ENCODE data around the gene HGD. TPM values are rescaled to one million over a fixed set of nuclear protein-coding genes. Genes with fewer than 3 reads are reported as not detected.

Gene HGD
- polyA plus RNA-seq, 2 of the 4 experiments (the other 2 are of a cell fraction): 48.8 to 101 TPM

DNA sequence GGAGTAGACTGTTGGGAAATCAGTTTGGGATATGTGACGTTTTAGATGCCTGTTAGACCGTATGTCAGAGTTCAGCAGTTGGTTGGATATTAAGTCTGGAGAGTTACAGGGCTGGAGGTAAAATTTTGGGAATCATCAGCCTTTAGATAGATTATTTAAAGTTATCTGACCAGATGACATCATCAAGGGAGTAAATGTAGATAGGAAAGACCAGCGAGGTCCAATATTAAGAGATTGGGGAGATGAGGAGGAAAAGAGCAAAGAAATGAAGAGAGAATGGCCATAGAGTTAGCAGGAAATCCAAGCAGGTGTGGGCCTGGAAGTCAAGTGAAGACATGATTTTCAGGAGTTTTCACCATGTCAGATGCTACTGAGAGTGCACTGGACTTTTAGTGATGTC, 82.8 kb downstream of the HGD start:
- Histone ChIP-seq H3K27ac (no peak overlapping the region), H3K9me3 (no peaks in the 10 kb centered on the region), H3K4me1 (peaks cover 12% of the 10 kb centered on the region; the same call in 2 of the 3 replicates), H3K4me2 (no peak overlapping the region), H3K4me3 (no peak overlapping the region)
- CTCF ChIA-PET: interaction anchor here (1.3 kb wide), 1 partner anchor 12 kb away, joined by 3 read pairs; no protein-coding TSS in a partner anchor
- DNase-seq (ENCODE audit: low read depth in 1 of 2, low spot score in 1 of 2): no peak
- no peak for TF ChIP-seq CBX8 (IDR thresholded peaks at IDR 0.05)
- TF ChIP-seq RFX5 (IDR thresholded peaks at IDR 0.05): no peak
- TF ChIP-seq, protein P1, sequence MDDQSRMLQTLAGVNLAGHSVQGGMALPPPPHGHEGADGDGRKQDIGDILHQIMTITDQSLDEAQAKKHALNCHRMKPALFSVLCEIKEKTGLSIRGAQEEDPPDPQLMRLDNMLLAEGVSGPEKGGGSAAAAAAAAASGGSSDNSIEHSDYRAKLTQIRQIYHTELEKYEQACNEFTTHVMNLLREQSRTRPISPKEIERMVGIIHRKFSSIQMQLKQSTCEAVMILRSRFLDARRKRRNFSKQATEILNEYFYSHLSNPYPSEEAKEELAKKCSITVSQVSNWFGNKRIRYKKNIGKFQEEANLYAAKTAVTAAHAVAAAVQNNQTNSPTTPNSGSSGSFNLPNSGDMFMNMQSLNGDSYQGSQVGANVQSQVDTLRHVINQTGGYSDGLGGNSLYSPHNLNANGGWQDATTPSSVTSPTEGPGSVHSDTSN (IDR thresholded peaks at IDR 0.05): no peak
- no peak for TF ChIP-seq EP300 (IDR thresholded peaks at IDR 0.05)
- TF ChIP-seq, protein P2, sequence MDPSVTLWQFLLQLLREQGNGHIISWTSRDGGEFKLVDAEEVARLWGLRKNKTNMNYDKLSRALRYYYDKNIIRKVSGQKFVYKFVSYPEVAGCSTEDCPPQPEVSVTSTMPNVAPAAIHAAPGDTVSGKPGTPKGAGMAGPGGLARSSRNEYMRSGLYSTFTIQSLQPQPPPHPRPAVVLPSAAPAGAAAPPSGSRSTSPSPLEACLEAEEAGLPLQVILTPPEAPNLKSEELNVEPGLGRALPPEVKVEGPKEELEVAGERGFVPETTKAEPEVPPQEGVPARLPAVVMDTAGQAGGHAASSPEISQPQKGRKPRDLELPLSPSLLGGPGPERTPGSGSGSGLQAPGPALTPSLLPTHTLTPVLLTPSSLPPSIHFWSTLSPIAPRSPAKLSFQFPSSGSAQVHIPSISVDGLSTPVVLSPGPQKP (IDR thresholded peaks at IDR 0.05; ENCODE audit: low read depth, low read length): no peak
- ATAC-seq: no peak
- no peak for FAIRE-seq
- POLR2A ChIA-PET: no interaction called here
- whole genome bisulfite sequencing (ENCODE audit: missing lambda C conversion rate): 84% methylated on average over 3 of the region's 3 CpGs

DNA sequence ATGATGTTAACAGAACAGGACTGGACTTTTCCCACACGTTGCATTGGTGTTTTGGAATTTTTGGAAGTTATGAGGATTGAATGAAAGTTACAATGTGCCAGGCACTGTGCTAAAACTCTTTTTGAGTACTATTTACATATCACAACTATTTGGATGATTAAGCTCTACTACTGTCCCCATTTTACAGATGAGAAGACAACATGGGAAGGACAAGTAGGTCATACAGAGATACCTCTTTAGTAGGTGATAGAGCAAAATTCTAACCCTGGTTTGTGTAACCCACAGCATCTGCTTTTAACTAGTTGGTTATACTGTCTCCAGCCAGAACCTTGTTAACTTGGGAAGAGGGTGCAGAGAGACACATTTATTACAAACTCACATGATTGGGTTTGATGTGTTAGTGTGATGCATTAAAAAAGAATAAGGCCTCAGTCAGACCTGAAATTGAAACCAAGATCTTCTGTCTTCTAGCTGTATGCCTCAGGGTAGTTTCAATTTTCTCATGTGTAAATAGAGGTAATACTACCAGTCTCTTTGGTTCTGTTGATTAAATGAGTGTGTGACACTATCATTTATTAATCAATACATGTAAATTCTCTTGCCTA, 84.5 kb downstream of the HGD start:
- ATAC-seq: no peak
- POLR2A ChIA-PET: interaction anchor here (1.8 kb wide), 1 partner anchor 81 kb away, joined by 7 read pairs; no protein-coding TSS in a partner anchor
- 16% methylated on average over 1 of the region's 1 CpG for WGBS (ENCODE audit: missing lambda C conversion rate)
- peak overlapping the region in 1 of 2 experiments; percentile 25; a peak in 2 of 6 replicates for H3K27ac ChIP-seq
- TF ChIP-seq, protein P3, sequence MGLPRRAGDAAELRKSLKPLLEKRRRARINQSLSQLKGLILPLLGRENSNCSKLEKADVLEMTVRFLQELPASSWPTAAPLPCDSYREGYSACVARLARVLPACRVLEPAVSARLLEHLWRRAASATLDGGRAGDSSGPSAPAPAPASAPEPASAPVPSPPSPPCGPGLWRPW (IDR thresholded peaks at IDR 0.05): no peak
- TF ChIP-seq NFE2L2 (conservative IDR thresholded peaks at IDR 0.05; ENCODE audit: low read length): no peak
- TF ChIP-seq POLR2AphosphoS2 (conservative IDR thresholded peaks at IDR 0.05; ENCODE audit: low read length): no peak
- no peak for TF ChIP-seq CHD4 (IDR thresholded peaks at IDR 0.05; ENCODE audit: borderline replicate concordance)
- TF ChIP-seq CHD2 (IDR thresholded peaks at IDR 0.05; ENCODE audit: low read length, partially characterized antibody): no peak
- no peak for TF ChIP-seq HDAC2 (IDR thresholded peaks at IDR 0.05)
- TF ChIP-seq TP53 (CRISPR knock-in tag; IDR thresholded peaks at IDR 0.05): no peak
- no peak for TF ChIP-seq ZSCAN20 (CRISPR knock-in tag; IDR thresholded peaks at IDR 0.05)
- no peak for TF ChIP-seq ZC3H11A (IDR thresholded peaks at IDR 0.05)
- TF ChIP-seq BHLHE40 (IDR thresholded peaks at IDR 0.05; ENCODE audit: low read depth, low read length): no peak
- no peak for TF ChIP-seq ZNF302 (CRISPR knock-in tag; IDR thresholded peaks at IDR 0.05)
- TF ChIP-seq, protein P4, sequence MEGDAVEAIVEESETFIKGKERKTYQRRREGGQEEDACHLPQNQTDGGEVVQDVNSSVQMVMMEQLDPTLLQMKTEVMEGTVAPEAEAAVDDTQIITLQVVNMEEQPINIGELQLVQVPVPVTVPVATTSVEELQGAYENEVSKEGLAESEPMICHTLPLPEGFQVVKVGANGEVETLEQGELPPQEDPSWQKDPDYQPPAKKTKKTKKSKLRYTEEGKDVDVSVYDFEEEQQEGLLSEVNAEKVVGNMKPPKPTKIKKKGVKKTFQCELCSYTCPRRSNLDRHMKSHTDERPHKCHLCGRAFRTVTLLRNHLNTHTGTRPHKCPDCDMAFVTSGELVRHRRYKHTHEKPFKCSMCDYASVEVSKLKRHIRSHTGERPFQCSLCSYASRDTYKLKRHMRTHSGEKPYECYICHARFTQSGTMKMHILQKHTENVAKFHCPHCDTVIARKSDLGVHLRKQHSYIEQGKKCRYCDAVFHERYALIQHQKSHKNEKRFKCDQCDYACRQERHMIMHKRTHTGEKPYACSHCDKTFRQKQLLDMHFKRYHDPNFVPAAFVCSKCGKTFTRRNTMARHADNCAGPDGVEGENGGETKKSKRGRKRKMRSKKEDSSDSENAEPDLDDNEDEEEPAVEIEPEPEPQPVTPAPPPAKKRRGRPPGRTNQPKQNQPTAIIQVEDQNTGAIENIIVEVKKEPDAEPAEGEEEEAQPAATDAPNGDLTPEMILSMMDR (IDR thresholded peaks at IDR 0.05): no peak
- TF ChIP-seq, protein P1 (IDR thresholded peaks at IDR 0.05): no peak
- TF ChIP-seq SMC3 (IDR thresholded peaks at IDR 0.05): no peak
- TF ChIP-seq GATA3 (IDR thresholded peaks at IDR 0.05; ENCODE audit: borderline replicate concordance): no peak
- no peak for TF ChIP-seq FOXS1 (CRISPR knock-in tag; IDR thresholded peaks at IDR 0.05)
- no peak for TF ChIP-seq ESRRA (IDR thresholded peaks at IDR 0.05; ENCODE audit: borderline replicate concordance, low read length)
- peak overlapping the region; percentile 81 for H3K4me3 ChIP-seq
- no peak for DNase-seq (ENCODE audit: low read depth in 1 of 2, low spot score in 1 of 2)
- H3K4me2 ChIP-seq: peak overlapping the region; percentile 72
- peaks cover 12% of the 10 kb centered on the region; the same call in 2 of the 3 replicates for H3K4me1 ChIP-seq
- H3K9me3 ChIP-seq: no peaks in the 10 kb centered on the region
- CTCF ChIA-PET: interaction anchor here (0.9 to 2.4 kb wide), 3 partner anchors 39 to 198 kb away, joined by 3 to 5 read pairs (median 3); no protein-coding TSS in a partner anchor
- FAIRE-seq: no peak
